Ectodermal cell (in vitro differentiated cells): Measurements from ENCODE around the gene TMPRSS12.
"Not testable (repeated sequence)": the region's sequence is repeated elsewhere in the genome, so short reads cannot be mapped to it uniquely, and the experiment has no call there.

Source experiments
- H3K27ac ChIP-seq: 2 replicates; pipeline ENCODE4 v1.7.0; 2013; ENCODE audit warnings: mild to moderate bottlenecking, low read depth, low read length; ENCODE audit not compliant: insufficient read depth, poor library complexity, severe bottlenecking
- H3K27me3 ChIP-seq: 2 replicates; pipeline ENCODE4 v1.7.0; 2013; ENCODE audit warnings: mild to moderate bottlenecking, low read length; ENCODE audit not compliant: insufficient read depth, control insufficient read depth, poor library complexity, severe bottlenecking
- H3K36me3 ChIP-seq: one replicate; pipeline ENCODE4 v1.7.0; 2013; ENCODE audit warnings: low read length; ENCODE audit not compliant: control insufficient read depth, insufficient read depth
- H3K4me1 ChIP-seq: one replicate; pipeline ENCODE4 v1.7.0; 2013; ENCODE audit warnings: low read length; ENCODE audit not compliant: control insufficient read depth, insufficient read depth
- H3K4me3 ChIP-seq: 2 replicates; pipeline ENCODE4 v1.7.0; 2013; ENCODE audit warnings: low read depth, low read length, control low read depth; ENCODE audit not compliant: insufficient read depth
- H3K9me3 ChIP-seq: 2 replicates; pipeline ENCODE4 v1.7.0; 2013; ENCODE audit warnings: mild to moderate bottlenecking, low read length, moderate library complexity; ENCODE audit not compliant: control insufficient read depth
- WGBS, 2 experiments: methylation state at CpG; one replicate each; pipeline ENCODE4 v1.1.7; 2013; ENCODE audit warnings: missing lambda C conversion rate in 2 of 2; 5-methylcytosine and 5-hydroxymethylcytosine counted together

Gene TMPRSS12

GRCh38 chr12:50912361-50912760, 69.6 kb downstream of the TMPRSS12 start:
- not testable (repeated sequence) for H3K36me3 ChIP-seq, H3K9me3 ChIP-seq, H3K4me1 ChIP-seq, H3K27me3 ChIP-seq, H3K27ac ChIP-seq, H3K4me3 ChIP-seq
- WGBS, 2 experiments = 93 to 95% methylated on average over 6 of the region's 6 CpGs

- no peak overlapping the region for H3K27ac ChIP-seq
- no peaks in the 10 kb centered on the region for H3K27me3 ChIP-seq
- H3K9me3 ChIP-seq = peaks cover 2% of the 10 kb centered on the region
- H3K4me3 ChIP-seq = no peak overlapping the region
- 94 to 97% methylated on average over 2 of the region's 2 CpGs for WGBS, 2 experiments
- no peaks in the 10 kb centered on the region for H3K36me3 ChIP-seq
- H3K4me1 ChIP-seq = no peaks in the 10 kb centered on the region
These were observed 70.5 kb downstream of the TMPRSS12 start for GRCh38 chr12:50913224-50913623.

GRCh38 chr12:50914872-50915484, 72.3 kb downstream of the TMPRSS12 start:
- Histone ChIP-seq H3K4me1 (no peaks in the 10 kb centered on the region), H3K9me3 (peaks cover 2% of the 10 kb centered on the region), H3K27ac (no peak overlapping the region), H3K36me3 (no peaks in the 10 kb centered on the region), H3K4me3 (no peak overlapping the region), H3K27me3 (no peaks in the 10 kb centered on the region)
- 83 to 85% methylated on average over 6 of the region's 6 CpGs for WGBS, 2 experiments

- H3K36me3 ChIP-seq = no peaks in the 10 kb centered on the region
- 90 to 93% methylated on average over 3 of the region's 3 CpGs for WGBS, 2 experiments
- H3K4me1 ChIP-seq = no peaks in the 10 kb centered on the region
- peaks cover 2% of the 10 kb centered on the region for H3K9me3 ChIP-seq
- no peak overlapping the region for H3K27ac ChIP-seq
- no peaks in the 10 kb centered on the region for H3K27me3 ChIP-seq
- no peak overlapping the region for H3K4me3 ChIP-seq
These were observed 73.6 kb downstream of the TMPRSS12 start for GRCh38 chr12:50916292-50916691.

GRCh38 chr12:50918584-50919316, 76.0 kb downstream of the TMPRSS12 start:
- no peak overlapping the region for H3K4me3 ChIP-seq
- no peak overlapping the region for H3K27ac ChIP-seq
- no peaks in the 10 kb centered on the region for H3K27me3 ChIP-seq
- H3K36me3 ChIP-seq = no peaks in the 10 kb centered on the region
- 90 to 92% methylated on average over 5 of the region's 5 CpGs for WGBS, 2 experiments
- H3K9me3 ChIP-seq = peaks cover 2% of the 10 kb centered on the region
- H3K4me1 ChIP-seq = peaks cover 8% of the 10 kb centered on the region

- Histone ChIP-seq H3K4me3 (no peak overlapping the region), H3K27ac (no peak overlapping the region), H3K4me1 (peaks cover 21% of the 10 kb centered on the region), H3K36me3 (no peaks in the 10 kb centered on the region), H3K9me3 (no peaks in the 10 kb centered on the region), H3K27me3 (no peaks in the 10 kb centered on the region)
- 60 to 63% methylated on average over 3 of the region's 3 CpGs for WGBS, 2 experiments
These were observed 80.1 kb downstream of the TMPRSS12 start for GRCh38 chr12:50922820-50923219.

- WGBS, 2 experiments = 51 to 53% methylated on average over 8 of the region's 8 CpGs
- peaks cover 21% of the 10 kb centered on the region for H3K4me1 ChIP-seq
- no peaks in the 10 kb centered on the region for H3K27me3 ChIP-seq
- H3K9me3 ChIP-seq = no peaks in the 10 kb centered on the region
- no peak overlapping the region for H3K4me3 ChIP-seq
- no peak overlapping the region for H3K27ac ChIP-seq
- H3K36me3 ChIP-seq = no peaks in the 10 kb centered on the region
These were observed 80.8 kb downstream of the TMPRSS12 start for GRCh38 chr12:50923361-50924130.

GRCh38 chr12:50924131-50924438, 81.4 kb downstream of the TMPRSS12 start:
- H3K27ac ChIP-seq = no peak overlapping the region

GRCh38 chr12:50924439-50925341, 82.0 kb downstream of the TMPRSS12 start:
- 27 to 34% methylated on average over 12 of the region's 13 CpGs for WGBS, 2 experiments
- Histone ChIP-seq H3K36me3 (no peaks in the 10 kb centered on the region), H3K27ac (no peak overlapping the region), H3K27me3 (no peaks in the 10 kb centered on the region), H3K4me3 (no peak overlapping the region), H3K4me1 (peaks cover 21% of the 10 kb centered on the region), H3K9me3 (no peaks in the 10 kb centered on the region)

More at GRCh38 chr12:50924131-50924438, 81.4 kb downstream of the TMPRSS12 start:
- H3K4me3 ChIP-seq = no peak overlapping the region
- H3K36me3 ChIP-seq = no peaks in the 10 kb centered on the region
- peaks cover 21% of the 10 kb centered on the region for H3K4me1 ChIP-seq
- H3K9me3 ChIP-seq = no peaks in the 10 kb centered on the region
- H3K27me3 ChIP-seq = no peaks in the 10 kb centered on the region
- WGBS, 2 experiments = 4 to 5% methylated on average over 4 of the region's 4 CpGs

- H3K4me3 ChIP-seq = no peak overlapping the region
- H3K36me3 ChIP-seq = no peaks in the 10 kb centered on the region
- H3K27ac ChIP-seq = no peak overlapping the region
- H3K27me3 ChIP-seq = no peaks in the 10 kb centered on the region
- H3K9me3 ChIP-seq = no peaks in the 10 kb centered on the region
- WGBS, 2 experiments = 74 to 78% methylated on average over 7 of the region's 7 CpGs
- H3K4me1 ChIP-seq = peaks cover 21% of the 10 kb centered on the region
These were observed 82.6 kb downstream of the TMPRSS12 start for GRCh38 chr12:50925342-50925651.
